A549 (cell line): ENCODE results near the gene SARS2. TPM values are rescaled to one million over a fixed set of nuclear protein-coding genes. Genes with fewer than 3 reads are reported as not detected.
A peak's percentile ranks its signal among the peaks of the same experiment; 100 is the strongest.
"Not testable (repeated sequence)": the region's sequence is repeated elsewhere in the genome, so short reads cannot be mapped to it uniquely, and the experiment has no call there.

Experiments used
- ATAC-seq, 2 experiments: fragments of 200-7000 bp in 1 of 2; fragments of >200 bp in 1 of 2; cut with Nextera tagmentation in 1 of 2; cut with Tn5 transposase in 1 of 2; 3 replicates each; pipeline versions ENCODE4 v1.8.0 to v1.9.1; 2018 to 2020; ENCODE audit warnings: mild to moderate bottlenecking in 1 of 2, moderate library complexity in 1 of 2
- CTCF ChIA-PET: fragments of 300-600 bp; sonication (Branson Sonifier 250); formaldehyde crosslinking; extraction: SDS; loops from one replicate; lab custom pipeline; 2021; ENCODE audit warnings: antibody characterized with exemption, inconsistent platforms; lab: Yijun Ruan, JAX
- POLR2A ChIA-PET: fragments of 350-600 bp; formaldehyde crosslinking; extraction: SDS; loops from one replicate; lab custom pipeline; 2021; ENCODE audit warnings: antibody characterized with exemption, inconsistent platforms; lab: Yijun Ruan, JAX
- DNase-seq, 2 experiments: peaks; one replicate each; pipeline versions ENCODE4 v3.0.0 to v3.0.0-alpha.2; 2011 to 2016; ENCODE audit warnings: low read depth in 1 of 2, low spot score in 1 of 2
- FAIRE-seq: peaks from 2 replicates; lab custom pipeline; 2011; peaks lifted over from hg19 to GRCh38; lab: Jason Lieb, UNC
- H3K27ac ChIP-seq, 2 experiments: fragments of >200 bp; sonication (Bioruptor Twin); formaldehyde crosslinking; 3 replicates each; pipeline ENCODE4 v1.5.1; 2016 to 2017
- H3K4me1 ChIP-seq: fragments of >200 bp; sonication (Bioruptor Twin); formaldehyde crosslinking; 3 replicates; pipeline ENCODE4 v1.6.1; 2016
- H3K4me2 ChIP-seq: fragments of >200 bp; sonication (Bioruptor Twin); formaldehyde crosslinking; 3 replicates; pipeline ENCODE4 v1.6.1; 2016
- H3K4me3 ChIP-seq: fragments of >200 bp; sonication (Bioruptor Twin); formaldehyde crosslinking; 3 replicates; pipeline ENCODE4 v1.5.1; 2016
- H3K9me3 ChIP-seq: fragments of >200 bp; sonication (Bioruptor Twin); formaldehyde crosslinking; 3 replicates; pipeline ENCODE4 v1.6.1; 2016
- ATOH8 ChIP-seq: fragments of 250-450 bp; sonication (Bioruptor Pico); IDR thresholded peaks from 2 replicates; pipeline ENCODE4 v1.5.0; 2020; ENCODE audit warnings: low read depth, mild to moderate bottlenecking, moderate library complexity
- BCL3 ChIP-seq: fragments of >200 bp; sonication (Bioruptor Twin); formaldehyde crosslinking; IDR thresholded peaks from 3 replicates; pipeline ENCODE4 v1.6.1; 2016
- CTCF ChIP-seq: fragments of >200 bp; sonication (Bioruptor Twin); formaldehyde crosslinking; IDR thresholded peaks from 3 replicates; pipeline ENCODE4 v1.5.1; 2016
- E2F6 ChIP-seq: IDR thresholded peaks from 2 replicates; pipeline ENCODE4 v1.6.1; 2012; ENCODE audit warnings: low read depth, borderline replicate concordance
- ESRRA ChIP-seq: fragments of 150-350 bp; IDR thresholded peaks from 2 replicates; pipeline ENCODE4 v1.6.1; 2014; ENCODE audit warnings: mild to moderate bottlenecking, low read length, borderline replicate concordance
- HEYL ChIP-seq: fragments of 250-450 bp; sonication (Bioruptor Pico); IDR thresholded peaks from 2 replicates; pipeline ENCODE4 v1.8.0; 2021; ENCODE audit warnings: mild to moderate bottlenecking, moderate library complexity
- HOXB5 ChIP-seq: fragments of 250-450 bp; sonication (Bioruptor Pico); IDR thresholded peaks from 2 replicates; pipeline ENCODE4 v1.5.0; 2020; ENCODE audit warnings: mild to moderate bottlenecking, moderate library complexity
- MAX ChIP-seq: IDR thresholded peaks from 2 replicates; pipeline ENCODE4 v1.6.1; 2012
- NFE2L2 ChIP-seq: fragments of 150-350 bp; conservative IDR thresholded peaks from 2 replicates; pipeline ENCODE4 v1.6.1; 2014; ENCODE audit warnings: low read length
- POLR2A ChIP-seq: IDR thresholded peaks from 2 replicates; pipeline ENCODE4 v1.6.1; 2012; ENCODE audit warnings: mild to moderate bottlenecking, low read length
- POLR2AphosphoS2 ChIP-seq: conservative IDR thresholded peaks from 2 replicates; pipeline ENCODE4 v1.6.1; 2012; ENCODE audit warnings: low read length, improper control_type of control experiment, inconsistent platforms
- RAD21 ChIP-seq, 2 experiments: fragments of >200 bp in 1 of 2; sonication (Bioruptor Twin) in 1 of 2; formaldehyde crosslinking in 1 of 2; IDR thresholded peaks in 1 of 2; conservative IDR thresholded peaks in 1 of 2; 2 replicates in 1 of 2; 3 replicates in 1 of 2; pipeline ENCODE4 v1.6.1; 2012 to 2018; ENCODE audit warnings: inconsistent platforms in 1 of 2
- RCOR1 ChIP-seq: fragments of 150-350 bp; IDR thresholded peaks from 2 replicates; pipeline ENCODE4 v1.6.1; 2014; ENCODE audit warnings: antibody characterized with exemption, low read length, low read depth
- RFX5 ChIP-seq: fragments of 450-650 bp; IDR thresholded peaks from 2 replicates; pipeline ENCODE4 v1.7.1; 2014; ENCODE audit warnings: antibody characterized with exemption, mild to moderate bottlenecking, moderate library complexity
- SREBF2 ChIP-seq: fragments of 450-650 bp; IDR thresholded peaks from 2 replicates; pipeline ENCODE4 v1.6.1; 2014; ENCODE audit warnings: mild to moderate bottlenecking, moderate library complexity
- TFCP2L1 ChIP-seq: fragments of 250-450 bp; sonication (Bioruptor Pico); IDR thresholded peaks from 2 replicates; pipeline ENCODE4 v1.5.0; 2021; ENCODE audit warnings: mild to moderate bottlenecking
- USF2 ChIP-seq: fragments of 450-650 bp; IDR thresholded peaks from 2 replicates; pipeline ENCODE4 v1.6.1; 2014; ENCODE audit warnings: antibody characterized with exemption
- ZNF302 ChIP-seq: fragments of 250-450 bp; sonication (Bioruptor Pico); IDR thresholded peaks from 2 replicates; pipeline ENCODE4 v1.9.0; 2021; ENCODE audit warnings: inconsistent platforms, mild to moderate bottlenecking, moderate library complexity
- WGBS: methylation state at CpG from one replicate; pipeline ENCODE4 v1.1.6; 2017; ENCODE audit errors: missing lambda C conversion rate; 5-methylcytosine and 5-hydroxymethylcytosine counted together
- polyA plus RNA-seq, 4 experiments: library from polyadenylated mRNA; depleted of rRNA in 3 of 4; stranded (reverse); fragments of >200 nt; fragmentation: RNase III in 1 of 4; extraction: RNeasy Plus Mini Kit Qiagen cat#74134 plus additional on column Dnase treatment in 1 of 4; gene quantifications; 2 replicates in 3 of 4; 3 replicates in 1 of 4; pipeline ENCODE4 v1.2.3, GENCODE V29; 2011 to 2017

The SARS2 gene
- polyA plus RNA-seq, 2 of the 4 experiments (the other 2 are of a cell fraction) = 46.1 to 93.4 TPM

GRCh38 chr19:38875656-38876395, 54.7 kb downstream of the SARS2 start:
- 79% methylated on average over 6 of the region's 6 CpGs for WGBS
- H3K4me1 ChIP-seq = peaks cover 4% of the 10 kb centered on the region; the same call in 2 of the 3 replicates
- H3K4me3 ChIP-seq = no peak overlapping the region
- ATAC-seq = peak; percentile 44; a peak in 5 of 6 replicates
- no peaks in the 10 kb centered on the region for H3K9me3 ChIP-seq
- H3K27ac ChIP-seq = no peak overlapping the region
- POLR2A ChIA-PET = interaction anchor here (0.6 to 1.2 kb wide), 3 partner anchors 44 to 239 kb away, joined by 3 to 4 read pairs (median 4); partner anchors contain the start of gene ECH1
- CTCF ChIA-PET = interaction anchor here (0.6 to 31.8 kb wide), 7 partner anchors 6 to 467 kb away, joined by 3 to 652 read pairs (median 11); partner anchors contain the start of genes MRPS12, RINL, SAMD4B and SARS2
- TF ChIP-seq POLR2A = no peak
- no peak for TF ChIP-seq ATOH8 (CRISPR knock-in tag)
- TF ChIP-seq E2F6 = no peak
- TF ChIP-seq TFCP2L1 (CRISPR knock-in tag) = no peak
- TF ChIP-seq NFE2L2 = no peak
- no peak for TF ChIP-seq MAX
- TF ChIP-seq RCOR1 = no peak
- no peak for TF ChIP-seq POLR2AphosphoS2
- no peak for TF ChIP-seq ESRRA
- no peak for TF ChIP-seq SREBF2
- no peak for TF ChIP-seq RFX5
- TF ChIP-seq HEYL = no peak
- no peak for TF ChIP-seq RAD21 (conservative IDR thresholded peaks at IDR 0.05 in 1 of 2, IDR thresholded peaks at IDR 0.05 in 1 of 2)
- no peak for TF ChIP-seq USF2
- TF ChIP-seq ZNF302 (CRISPR knock-in tag) = no peak
- FAIRE-seq = peak; percentile 36
- no peak for DNase-seq
- no peak overlapping the region for H3K4me2 ChIP-seq

- whole genome bisulfite sequencing = 91% methylated on average over 10 of the region's 10 CpGs
- CTCF ChIA-PET = interaction anchor here (0.7 to 31.8 kb wide), 5 partner anchors 5 to 109 kb away, joined by 3 to 652 read pairs (median 45); partner anchors contain the start of genes MRPS12, RINL and SARS2
- H3K9me3 ChIP-seq, H3K4me2 ChIP-seq, FAIRE-seq, POLR2A ChIA-PET, DNase-seq, ATAC-seq, H3K4me3 ChIP-seq, H3K27ac ChIP-seq: not testable (repeated sequence)
- H3K4me1 ChIP-seq = peaks cover 17% of the 10 kb centered on the region
Observed at GRCh38 chr19:38873400-38873799, 57.2 kb downstream of the SARS2 start.

GRCh38 chr19:38870612-38871011, 60.0 kb downstream of the SARS2 start:
- H3K27ac ChIP-seq = no peak overlapping the region
- TF ChIP-seq CTCF = no peak
- TF ChIP-seq HOXB5 (CRISPR knock-in tag) = no peak
- TF ChIP-seq BCL3 = no peak
- FAIRE-seq (no peak), ATAC-seq (no peak; a peak in 1 of 6 replicates), DNase-seq (no peak)
- WGBS = 93% methylated on average over 19 of the region's 19 CpGs
- H3K9me3 ChIP-seq = no peaks in the 10 kb centered on the region
- peak overlapping the region; percentile 74; the same call in 2 of the 3 replicates for H3K4me2 ChIP-seq
- peaks cover 13% of the 10 kb centered on the region; the same call in 2 of the 3 replicates for H3K4me1 ChIP-seq
- POLR2A ChIA-PET = interaction anchor here (1.5 kb wide), 1 partner anchor 18 kb away, joined by 6 read pairs; no protein-coding TSS in a partner anchor
- CTCF ChIA-PET = interaction anchor here (0.7 to 31.8 kb wide), 25 partner anchors 2 to 467 kb away, joined by 3 to 652 read pairs (median 5); partner anchors contain the start of genes ECH1, EIF3K, FAM98C and HNRNPL
- H3K4me3 ChIP-seq = no peak overlapping the region
